Activated naive CD8-positive, alpha-beta T cell treated with anti-CD3 and anti-CD28 coated beads, Interleukin-2, amount 10 ng/mL, durations not matched to agents 7 days and 5 days (primary cell): ENCODE data around the gene CASR. TPM values are rescaled to one million over a fixed set of nuclear protein-coding genes. Genes with fewer than 3 reads are reported as not detected.
"Not testable (repeated sequence)": the region's sequence is repeated elsewhere in the genome, so short reads cannot be mapped to it uniquely, and the experiment has no call there.

Experiments
- ATAC-seq: fragments of 150-1000 bp; cut with Tn5 transposase; one replicate; pipeline ENCODE4 v1.10.0; 2021; ENCODE audit warnings: low read depth, moderate library complexity
- POLR2A ChIA-PET: fragments of 350-600 bp; sonication (Branson Sonifier 250); formaldehyde crosslinking; loops from one replicate; lab custom pipeline; 2021; ENCODE audit warnings: antibody characterized with exemption; lab: Charles Lee
- DNase-seq: peaks from one replicate; pipeline ENCODE4 v3.0.0; 2021
- H3K27ac Mint-ChIP-seq: one replicate; pipeline ENCODE4 v1.8.0; 2022; ENCODE audit warnings: mild to moderate bottlenecking, mixed read lengths
- H3K27me3 Mint-ChIP-seq: one replicate; pipeline ENCODE4 v1.8.0; 2022; ENCODE audit warnings: mild to moderate bottlenecking, moderate library complexity, mixed read lengths
- H3K36me3 Mint-ChIP-seq: one replicate; pipeline ENCODE4 v1.8.0; 2021; ENCODE audit warnings: mild to moderate bottlenecking, mixed read lengths
- H3K4me1 Mint-ChIP-seq: one replicate; pipeline ENCODE4 v1.8.0; 2021; ENCODE audit warnings: mixed read lengths
- H3K4me3 Mint-ChIP-seq: one replicate; pipeline ENCODE4 v1.8.0; 2022; ENCODE audit warnings: mild to moderate bottlenecking, moderate library complexity, mixed read lengths
- H3K9me3 Mint-ChIP-seq: one replicate; pipeline ENCODE4 v1.8.0; 2021; ENCODE audit warnings: mixed read lengths
- total RNA-seq, 2 experiments: library from RNA; stranded (reverse); gene quantifications; one replicate each; pipeline ENCODE4 v1.2.3, GENCODE V29; 2021

The CASR gene
- total RNA-seq, 2 experiments from 2014 or later = not detected

GRCh38 chr3:122189357-122189756 lies 5.9 kb downstream of the CASR start:
- Mint-ChIP-seq H3K27me3 (peaks cover 62% of the 10 kb centered on the region), H3K36me3 (no peaks in the 10 kb centered on the region), H3K9me3 (no peaks in the 10 kb centered on the region), H3K27ac (no peak overlapping the region), H3K4me1 (peaks cover 2% of the 10 kb centered on the region), H3K4me3 (no peak overlapping the region)
- ATAC-seq = no peak
- DNase-seq = no peak
- POLR2A ChIA-PET = no interaction called here

GRCh38 chr3:122190525-122190924 lies 7.1 kb downstream of the CASR start:
- peaks cover 59% of the 10 kb centered on the region for H3K27me3 Mint-ChIP-seq
- POLR2A ChIA-PET = no interaction called here
- peaks cover 2% of the 10 kb centered on the region for H3K9me3 Mint-ChIP-seq
- no peak overlapping the region for H3K4me3 Mint-ChIP-seq
- H3K4me1 Mint-ChIP-seq = peaks cover 9% of the 10 kb centered on the region
- DNase-seq = no peak
- H3K27ac Mint-ChIP-seq = no peak overlapping the region
- no peaks in the 10 kb centered on the region for H3K36me3 Mint-ChIP-seq
- ATAC-seq = no peak

- Mint-ChIP-seq H3K4me1 (peaks cover 13% of the 10 kb centered on the region), H3K27ac (no peak overlapping the region), H3K36me3 (no peaks in the 10 kb centered on the region), H3K27me3 (peaks cover 8% of the 10 kb centered on the region), H3K9me3 (peaks cover 2% of the 10 kb centered on the region), H3K4me3 (no peak overlapping the region)
- DNase-seq (no peak), ATAC-seq (no peak)
- POLR2A ChIA-PET = no interaction called here
Observed at GRCh38 chr3:122198966-122199365, 15.5 kb downstream of the CASR start.

GRCh38 chr3:122199552-122199951 lies 16.1 kb downstream of the CASR start:
- Mint-ChIP-seq H3K27me3 (peaks cover 7% of the 10 kb centered on the region), H3K4me1 (peaks cover 9% of the 10 kb centered on the region), H3K27ac (no peak overlapping the region), H3K36me3 (no peaks in the 10 kb centered on the region), H3K9me3 (peaks cover 2% of the 10 kb centered on the region), H3K4me3 (no peak overlapping the region)
- DNase-seq (no peak), ATAC-seq (no peak)
- POLR2A ChIA-PET = no interaction called here

GRCh38 chr3:122200661-122201060 lies 17.2 kb downstream of the CASR start:
- no peak for DNase-seq
- Mint-ChIP-seq H3K4me1 (peaks cover 4% of the 10 kb centered on the region), H3K4me3 (no peak overlapping the region), H3K27ac (no peak overlapping the region), H3K27me3 (peaks cover 6% of the 10 kb centered on the region), H3K36me3 (no peaks in the 10 kb centered on the region), H3K9me3 (no peaks in the 10 kb centered on the region)
- ATAC-seq = no peak
- POLR2A ChIA-PET = no interaction called here

GRCh38 chr3:122201476-122201875 lies 18.0 kb downstream of the CASR start:
- POLR2A ChIA-PET, H3K27me3 Mint-ChIP-seq, H3K4me1 Mint-ChIP-seq, ATAC-seq, H3K9me3 Mint-ChIP-seq, H3K27ac Mint-ChIP-seq, DNase-seq, H3K36me3 Mint-ChIP-seq, H3K4me3 Mint-ChIP-seq: not testable (repeated sequence)

GRCh38 chr3:122208579-122208978 lies 25.1 kb downstream of the CASR start:
- no peak for ATAC-seq
- Mint-ChIP-seq H3K36me3 (no peaks in the 10 kb centered on the region), H3K27ac (no peak overlapping the region), H3K4me1 (no peaks in the 10 kb centered on the region), H3K27me3 (peaks cover 23% of the 10 kb centered on the region), H3K9me3 (no peaks in the 10 kb centered on the region), H3K4me3 (no peak overlapping the region)
- POLR2A ChIA-PET = no interaction called here
- DNase-seq = no peak

GRCh38 chr3:122213650-122214049 lies 30.2 kb downstream of the CASR start:
- POLR2A ChIA-PET = no interaction called here

GRCh38 chr3:122214711-122215110 lies 31.2 kb downstream of the CASR start:
- H3K27me3 Mint-ChIP-seq = peaks cover 16% of the 10 kb centered on the region
- no peak overlapping the region for H3K4me3 Mint-ChIP-seq
- H3K27ac Mint-ChIP-seq = no peak overlapping the region
- no peaks in the 10 kb centered on the region for H3K36me3 Mint-ChIP-seq
- no peaks in the 10 kb centered on the region for H3K9me3 Mint-ChIP-seq
- DNase-seq (no peak), ATAC-seq (no peak)
- H3K4me1 Mint-ChIP-seq = no peaks in the 10 kb centered on the region
- POLR2A ChIA-PET = no interaction called here

More at GRCh38 chr3:122213650-122214049, 30.2 kb downstream of the CASR start:
- no peaks in the 10 kb centered on the region for H3K9me3 Mint-ChIP-seq
- peaks cover 15% of the 10 kb centered on the region for H3K27me3 Mint-ChIP-seq
- no peaks in the 10 kb centered on the region for H3K36me3 Mint-ChIP-seq
- no peak overlapping the region for H3K4me3 Mint-ChIP-seq
- H3K27ac Mint-ChIP-seq = no peak overlapping the region
- ATAC-seq (no peak), DNase-seq (no peak)
- no peaks in the 10 kb centered on the region for H3K4me1 Mint-ChIP-seq

GRCh38 chr3:122215592-122216298 lies 32.3 kb downstream of the CASR start:
- Mint-ChIP-seq H3K27me3 (peaks cover 11% of the 10 kb centered on the region), H3K4me1 (no peaks in the 10 kb centered on the region), H3K9me3 (no peaks in the 10 kb centered on the region), H3K27ac (no peak overlapping the region), H3K36me3 (no peaks in the 10 kb centered on the region), H3K4me3 (no peak overlapping the region)
- DNase-seq (no peak), ATAC-seq (no peak)
- POLR2A ChIA-PET = no interaction called here

- Mint-ChIP-seq H3K36me3 (no peaks in the 10 kb centered on the region), H3K9me3 (no peaks in the 10 kb centered on the region), H3K27me3 (peaks cover 17% of the 10 kb centered on the region), H3K4me3 (no peak overlapping the region), H3K27ac (no peak overlapping the region), H3K4me1 (no peaks in the 10 kb centered on the region)
- no peak for DNase-seq
- POLR2A ChIA-PET = no interaction called here
- ATAC-seq = no peak
Observed at GRCh38 chr3:122217901-122218300, 34.4 kb downstream of the CASR start.

GRCh38 chr3:122219242-122219872 lies 35.9 kb downstream of the CASR start:
- H3K36me3 Mint-ChIP-seq = no peaks in the 10 kb centered on the region

GRCh38 chr3:122227036-122227781 lies 43.7 kb downstream of the CASR start:
- DNase-seq = no peak
- POLR2A ChIA-PET = no interaction called here
- no peaks in the 10 kb centered on the region for H3K36me3 Mint-ChIP-seq
- H3K27ac Mint-ChIP-seq = no peak overlapping the region
- no peaks in the 10 kb centered on the region for H3K9me3 Mint-ChIP-seq
- no peak overlapping the region for H3K4me3 Mint-ChIP-seq
- ATAC-seq = no peak
- peaks cover 2% of the 10 kb centered on the region for H3K4me1 Mint-ChIP-seq
- H3K27me3 Mint-ChIP-seq = peaks cover 27% of the 10 kb centered on the region

More at GRCh38 chr3:122219242-122219872, 35.9 kb downstream of the CASR start:
- POLR2A ChIA-PET = no interaction called here
- H3K9me3 Mint-ChIP-seq = no peaks in the 10 kb centered on the region
- no peak overlapping the region for H3K4me3 Mint-ChIP-seq
- H3K4me1 Mint-ChIP-seq = no peaks in the 10 kb centered on the region
- DNase-seq (no peak), ATAC-seq (no peak)
- H3K27me3 Mint-ChIP-seq = peaks cover 27% of the 10 kb centered on the region
- H3K27ac Mint-ChIP-seq = no peak overlapping the region

GRCh38 chr3:122230174-122230573 lies 46.7 kb downstream of the CASR start:
- DNase-seq = no peak
- POLR2A ChIA-PET = no interaction called here
- peaks cover 17% of the 10 kb centered on the region for H3K4me1 Mint-ChIP-seq
- ATAC-seq = no peak
- no peaks in the 10 kb centered on the region for H3K9me3 Mint-ChIP-seq
- H3K4me3 Mint-ChIP-seq = no peak overlapping the region
- no peak overlapping the region for H3K27ac Mint-ChIP-seq
- peaks cover 15% of the 10 kb centered on the region for H3K27me3 Mint-ChIP-seq
- no peaks in the 10 kb centered on the region for H3K36me3 Mint-ChIP-seq
